H1 (cell line): ENCODE results near the gene C1GALT1. TPM values are rescaled to one million over a fixed set of nuclear protein-coding genes. Genes with fewer than 3 reads are reported as not detected.

Experiments
- CTCF ChIA-PET: fragments of 300-600 bp; sonication (Branson Sonifier 250); formaldehyde crosslinking; loops from one replicate; lab custom pipeline; 2021; ENCODE audit not compliant: partially characterized antibody; lab: Charles Lee
- POLR2A ChIA-PET: fragments of 300-600 bp; sonication (Branson Sonifier 250); formaldehyde crosslinking; loops from one replicate; lab custom pipeline; 2021; ENCODE audit warnings: inconsistent platforms; ENCODE audit not compliant: partially characterized antibody; lab: Charles Lee
- DNase-seq, 2 experiments: peaks; one replicate each; pipeline versions ENCODE4 v3.0.0 to v3.0.0-alpha.2; 2010 to 2022; ENCODE audit warnings: low spot score in 2 of 2, low read depth in 1 of 2, mixed read lengths in 1 of 2
- FAIRE-seq: peaks from 2 replicates; lab custom pipeline; 2011; peaks lifted over from hg19 to GRCh38; lab: Jason Lieb, UNC
- H2AFZ ChIP-seq: 2 replicates; pipeline ENCODE4 v1.8.1; 2012; ENCODE audit warnings: low read length, inconsistent platforms
- H2AK5ac ChIP-seq: 2 replicates; pipeline ENCODE4 v1.6.1; 2013; ENCODE audit warnings: low read depth, low read length
- H2BK120ac ChIP-seq: replicated peaks from 2 replicates; pipeline ENCODE3; 2013; ENCODE audit warnings: low read depth, low read length, inconsistent platforms
- H2BK12ac ChIP-seq: 2 replicates; pipeline ENCODE4 v1.6.1; 2013; ENCODE audit warnings: low read depth, low read length
- H2BK15ac ChIP-seq: 2 replicates; pipeline ENCODE4 v1.6.1; 2013; ENCODE audit warnings: low read length
- H2BK20ac ChIP-seq: 2 replicates; pipeline ENCODE4 v1.6.1; 2013; ENCODE audit warnings: low read length
- H2BK5ac ChIP-seq: 2 replicates; pipeline ENCODE4 v1.6.1; 2013; ENCODE audit warnings: low read depth, low read length
- H3K14ac ChIP-seq: 2 replicates; pipeline ENCODE4 v1.6.1; 2013; ENCODE audit warnings: inconsistent platforms; ENCODE audit not compliant: insufficient read length
- H3K18ac ChIP-seq: 2 replicates; pipeline ENCODE4 v1.6.1; 2013; ENCODE audit warnings: low read length; ENCODE audit errors: extremely low read depth
- H3K23ac ChIP-seq: 2 replicates; pipeline ENCODE4 v1.6.1; 2013; ENCODE audit warnings: inconsistent platforms; ENCODE audit not compliant: insufficient read length
- H3K23me2 ChIP-seq: 2 replicates; pipeline ENCODE4 v1.6.1; 2013; ENCODE audit warnings: low read depth, low read length
- H3K27ac ChIP-seq: 2 replicates; pipeline ENCODE4 v1.6.1; 2011; ENCODE audit warnings: low read depth, low read length, inconsistent platforms
- H3K27me3 ChIP-seq, 4 experiments: replicated peaks in 1 of 4; 1 replicate in 1 of 4; 2 replicates in 3 of 4; pipeline versions ENCODE4 v1.6.1 to v1.8.1; 2011 to 2013; ENCODE audit warnings: low read length in 3 of 4, mild to moderate bottlenecking in 3 of 4, inconsistent platforms in 2 of 4, mixed read lengths in 2 of 4, moderate library complexity in 1 of 4; ENCODE audit not compliant: control insufficient read depth in 3 of 4, insufficient read depth in 3 of 4; ENCODE audit errors: extremely low read depth in 1 of 4
- H3K36me3 ChIP-seq, 4 experiments: 2 replicates each; pipeline versions ENCODE4 v1.6.1 to v1.8.1; 2011 to 2013; ENCODE audit warnings: mild to moderate bottlenecking in 4 of 4, low read length in 3 of 4, moderate library complexity in 2 of 4, control low read depth in 1 of 4, inconsistent platforms in 1 of 4; ENCODE audit not compliant: insufficient read depth in 4 of 4, control insufficient read depth in 2 of 4
- H3K4ac ChIP-seq: replicated peaks from 2 replicates; pipeline ENCODE3; 2013; ENCODE audit warnings: low read length, low read depth, mixed read lengths, inconsistent platforms; ENCODE audit not compliant: insufficient read length
- H3K4me1 ChIP-seq, 4 experiments: replicated peaks in 1 of 4; 1 replicate in 1 of 4; 2 replicates in 3 of 4; pipeline versions ENCODE4 v1.6.1 to v1.8.1; 2011 to 2013; ENCODE audit warnings: low read length in 3 of 4, inconsistent platforms in 2 of 4, mixed read lengths in 1 of 4; ENCODE audit not compliant: insufficient read depth in 4 of 4, control insufficient read depth in 3 of 4
- H3K4me2 ChIP-seq, 2 experiments: 2 replicates each; pipeline versions ENCODE4 v1.6.1 to v1.8.1; 2011 to 2013; ENCODE audit warnings: low read depth in 2 of 2, low read length in 2 of 2, control low read depth in 1 of 2, inconsistent platforms in 1 of 2, mild to moderate bottlenecking in 1 of 2; ENCODE audit not compliant: insufficient read depth in 1 of 2
- H3K4me3 ChIP-seq, 4 experiments: fragments of 200-600, 300-600 bp in 1 of 4; sonication (generic), shearing (Covaris generic), sonication (Bioruptor Twin) in 1 of 4; 2 replicates each; pipeline versions ENCODE4 v1.5.1 to v1.8.1; 2011 to 2016; ENCODE audit warnings: low read length in 4 of 4, low read depth in 3 of 4, control low read depth in 2 of 4, inconsistent platforms in 2 of 4, mild to moderate bottlenecking in 2 of 4, mixed read lengths in 1 of 4, moderate library complexity in 1 of 4; ENCODE audit not compliant: insufficient read depth in 2 of 4; ENCODE audit errors: extremely low read depth in 1 of 4
- H3K56ac ChIP-seq: replicated peaks from 2 replicates; pipeline ENCODE3; 2013; ENCODE audit warnings: low read depth, mild to moderate bottlenecking, mixed read lengths, low read length, inconsistent platforms; ENCODE audit not compliant: insufficient read length
- H3K79me1 ChIP-seq: 2 replicates; pipeline ENCODE4 v1.6.1; 2013; ENCODE audit warnings: low read depth, low read length, control low read depth
- H3K79me2 ChIP-seq, 2 experiments: 2 replicates each; pipeline versions ENCODE4 v1.6.1 to v1.8.1; 2012 to 2013; ENCODE audit warnings: low read length in 2 of 2, mild to moderate bottlenecking in 2 of 2, inconsistent platforms in 1 of 2; ENCODE audit not compliant: insufficient read depth in 2 of 2, control insufficient read depth in 1 of 2
- H3K9ac ChIP-seq, 4 experiments: replicated peaks in 1 of 4; 1 replicate in 1 of 4; 2 replicates in 3 of 4; pipeline versions ENCODE4 v1.6.1 to v1.8.1; 2011 to 2013; ENCODE audit warnings: low read depth in 3 of 4, low read length in 3 of 4, control low read depth in 2 of 4, mild to moderate bottlenecking in 2 of 4, moderate library complexity in 2 of 4, inconsistent platforms in 1 of 4; ENCODE audit errors: extremely low read depth in 1 of 4
- H3K9me3 ChIP-seq, 2 experiments: 2 replicates each; pipeline versions ENCODE4 v1.6.1 to v1.8.1; 2012 to 2013; ENCODE audit warnings: mild to moderate bottlenecking in 2 of 2, moderate library complexity in 2 of 2, control low read depth in 1 of 2, inconsistent platforms in 1 of 2, low read depth in 1 of 2, low read length in 1 of 2, mixed read lengths in 1 of 2; ENCODE audit not compliant: insufficient read depth in 2 of 2
- H4K20me1 ChIP-seq, 2 experiments: replicated peaks in 1 of 2; 2 replicates each; pipeline versions ENCODE3 to v1.8.1; 2011 to 2013; ENCODE audit warnings: inconsistent platforms in 2 of 2, low read length in 2 of 2, mild to moderate bottlenecking in 1 of 2; ENCODE audit not compliant: insufficient read depth in 2 of 2, control insufficient read depth in 1 of 2
- H4K5ac ChIP-seq: 2 replicates; pipeline ENCODE4 v1.6.1; 2013; ENCODE audit warnings: low read length, low read depth, mixed read lengths, inconsistent platforms; ENCODE audit not compliant: insufficient read length
- H4K8ac ChIP-seq: 2 replicates; pipeline ENCODE4 v1.8.0; 2013; ENCODE audit warnings: mild to moderate bottlenecking, moderate library complexity, low read length, inconsistent platforms; ENCODE audit not compliant: insufficient read depth; ENCODE audit errors: extremely low read depth
- H4K91ac ChIP-seq: replicated peaks from 2 replicates; pipeline ENCODE3; 2013; ENCODE audit warnings: low read length, mixed read lengths, inconsistent platforms; ENCODE audit not compliant: insufficient read length
- BACH1 ChIP-seq: IDR thresholded peaks from 2 replicates; pipeline ENCODE4 v1.6.1; 2012; ENCODE audit warnings: low read length, improper control_type of control experiment
- CTBP2 ChIP-seq: IDR thresholded peaks from 2 replicates; pipeline ENCODE4 v1.7.0; 2011; ENCODE audit warnings: borderline replicate concordance, mild to moderate bottlenecking, moderate library complexity, mixed read lengths, low read length; ENCODE audit not compliant: insufficient read depth, insufficient read length
- EGR1 ChIP-seq: IDR thresholded peaks from 2 replicates; pipeline ENCODE4 v1.6.1; 2011; ENCODE audit warnings: low read depth, low read length, borderline replicate concordance
- EP300 ChIP-seq, 2 experiments: IDR thresholded peaks; 1 replicate in 1 of 2; 2 replicates in 1 of 2; pipeline ENCODE4 v1.6.1; 2011 to 2012; ENCODE audit warnings: low read depth in 2 of 2, low read length in 2 of 2, mild to moderate bottlenecking in 2 of 2, borderline replicate concordance in 1 of 2, inconsistent platforms in 1 of 2, moderate library complexity in 1 of 2
- FOSL1 ChIP-seq: IDR thresholded peaks from 2 replicates; pipeline ENCODE4 v1.6.1; 2011; ENCODE audit warnings: mild to moderate bottlenecking, low read depth, low read length, moderate library complexity; ENCODE audit not compliant: insufficient read depth
- GABPA ChIP-seq: IDR thresholded peaks from 2 replicates; pipeline ENCODE4 v1.6.1; 2011; ENCODE audit warnings: mild to moderate bottlenecking, low read length, moderate library complexity, borderline replicate concordance; ENCODE audit not compliant: insufficient read depth
- JUN ChIP-seq: IDR thresholded peaks from 2 replicates; pipeline ENCODE4 v1.6.1; 2011; ENCODE audit warnings: low read depth, mild to moderate bottlenecking, improper control_type of control experiment, low read length
- MAFK ChIP-seq: IDR thresholded peaks from 2 replicates; pipeline ENCODE4 v1.6.1; 2012; ENCODE audit warnings: low read depth, mild to moderate bottlenecking, improper control_type of control experiment, low read length
- POU5F1 ChIP-seq: IDR thresholded peaks from 2 replicates; pipeline ENCODE4 v1.6.1; 2011; ENCODE audit warnings: low read depth, mild to moderate bottlenecking, low read length, moderate library complexity
- SIN3A ChIP-seq, 2 experiments: IDR thresholded peaks in 1 of 2; conservative IDR thresholded peaks in 1 of 2; 2 replicates each; pipeline ENCODE4 v1.6.1; 2011 to 2012; ENCODE audit warnings: low read length in 2 of 2, improper control_type of control experiment in 1 of 2, low read depth in 1 of 2, mild to moderate bottlenecking in 1 of 2
- SP1 ChIP-seq: IDR thresholded peaks from 2 replicates; pipeline ENCODE4 v1.6.1; 2011; ENCODE audit warnings: low read depth, low read length
- WGBS, 2 experiments: shearing (Covaris generic) in 1 of 2; methylation state at CpG; one replicate each; pipeline versions ENCODE4 v1.1.6 to v1.1.7; 2013 to 2015; ENCODE audit warnings: low lambda C conversion rate in 2 of 2, mixed read lengths in 2 of 2, inconsistent platforms in 1 of 2, low coverage in 1 of 2, missing lambda C conversion rate in 1 of 2; ENCODE audit not compliant: insufficient replicate concordance in 2 of 2, insufficient coverage in 1 of 2, insufficient read length in 1 of 2; ENCODE audit errors: extremely low coverage in 1 of 2, missing lambda C conversion rate in 1 of 2; 5-methylcytosine and 5-hydroxymethylcytosine counted together
- polyA plus RNA-seq, 7 experiments: library from polyadenylated mRNA; depleted of rRNA in 3 of 7; stranded (reverse) in 5 of 7; unstranded in 2 of 7; fragments of >200 nt in 5 of 7; fragments of 200-250 nt in 2 of 7; gene quantifications; 1 replicate in 5 of 7; 2 replicates in 1 of 7; 4 replicates in 1 of 7; pipeline versions ENCODE4 v1.2.1 to v1.2.3, GENCODE V29; 2011 to 2013; ENCODE audit warnings: missing spikeins in 2 of 7, mixed read lengths in 2 of 7
- total RNA-seq: library from RNA; stranded (reverse); fragmentation: NEBNext Ultra II Directional; extraction: Animal tissue kit (Norgen Biotek cat#: 25700); gene quantifications from 2 replicates; pipeline ENCODE4 v1.2.1, GENCODE V29; 2021

The C1GALT1 gene
- total and polyA plus RNA-seq, 2 of the 8 experiments (the other 6 are each of a cell fraction or from before 2014, with no cell fraction given): 18.7 to 94.2 TPM

- H3K36me3 ChIP-seq: peaks cover 0 to 41% (median 19%) of the 10 kb centered on the region in 4 experiments; a peak in 4 of 8 replicates
- TF ChIP-seq MAFK: no peak
- TF ChIP-seq JUN: no peak
- TF ChIP-seq CTBP2: no peak
- no peak for TF ChIP-seq BACH1
- TF ChIP-seq EGR1: no peak
- TF ChIP-seq EP300 (IDR thresholded peaks at IDR 0.05; ENCODE audit: borderline replicate concordance in 1 of 2, low read depth in 2 of 2, low read length in 2 of 2): no peak
- TF ChIP-seq POU5F1: no peak
- TF ChIP-seq SP1: no peak
- TF ChIP-seq GABPA: no peak
- TF ChIP-seq FOSL1: no peak
- no peak for TF ChIP-seq SIN3A (conservative IDR thresholded peaks at IDR 0.05 in 1 of 2, IDR thresholded peaks at IDR 0.05 in 1 of 2; ENCODE audit: low read depth in 1 of 2, low read length in 2 of 2)
These were observed 32.3 kb downstream of the C1GALT1 start for GRCh38 chr7:7214398-7215347.

More at GRCh38 chr7:7214398-7215347, 32.3 kb downstream of the C1GALT1 start:
- CTCF ChIA-PET: interaction anchor here (1.5 kb wide), 1 partner anchor 33 kb away, joined by 4 read pairs; the partner anchor contains the start of gene C1GALT1
- no peak overlapping the region for H2BK20ac ChIP-seq
- no peak overlapping the region for H4K5ac ChIP-seq
- H3K56ac ChIP-seq: peak overlapping the region; percentile 47
- H3K4me2 ChIP-seq: no peak overlapping the region
- no peak overlapping the region for H3K4me3 ChIP-seq
- H3K79me1 ChIP-seq: peaks cover 6% of the 10 kb centered on the region; the same call in 1 of the 2 replicates
- no peak overlapping the region for H3K23ac ChIP-seq
- H3K18ac ChIP-seq: 0 out of 2 replicates have a peak overlapping the region, but pooled peaks have one; percentile 53
- peaks cover 0 to 1% of the 10 kb centered on the region in 2 experiments for H4K20me1 ChIP-seq
- H2BK15ac ChIP-seq: no peak overlapping the region
- H3K27ac ChIP-seq: no peak overlapping the region
- WGBS, 2 experiments: 93% methylated on average over 13 of the region's 13 CpGs; no CpG with 5 or more reads in 1 of the 2 experiments
- no peak for FAIRE-seq
- DNase-seq: no peak
- no peak overlapping the region for H3K14ac ChIP-seq
- no peak overlapping the region for H2BK5ac ChIP-seq
- peaks cover 5 to 85% of the 10 kb centered on the region in 2 experiments for H3K79me2 ChIP-seq
- H3K9me3 ChIP-seq: no peaks in the 10 kb centered on the region
- no peaks in the 10 kb centered on the region for H3K27me3 ChIP-seq
- H3K9ac ChIP-seq: no peak overlapping the region
- H2BK120ac ChIP-seq: no peak overlapping the region
- H4K8ac ChIP-seq: no peak overlapping the region
- no peak overlapping the region for H3K4ac ChIP-seq
- H2BK12ac ChIP-seq: no peak overlapping the region; the same call in 1 of the 2 replicates
- H3K23me2 ChIP-seq: peaks cover 4% of the 10 kb centered on the region
- H3K4me1 ChIP-seq: peaks cover 8 to 29% (median 22%) of the 10 kb centered on the region in 4 experiments; a peak in 5 of 7 replicates
- H2AK5ac ChIP-seq: no peak overlapping the region
- no peak overlapping the region for H4K91ac ChIP-seq
- H2AFZ ChIP-seq: no peak overlapping the region
- POLR2A ChIA-PET: no interaction called here
